22Rv1 (cell line): Measurements from ENCODE around the gene TCF12.

ENCODE experiments used
- ZFX ChIP-seq: fragments of 450-650 bp; IDR thresholded peaks from 2 replicates; pipeline ENCODE4 v1.6.1; 2017; ENCODE audit warnings: antibody characterized with exemption, borderline replicate concordance
- TF ChIP-seq, protein P1 (sequence below): fragments of 450-650 bp; IDR thresholded peaks from 2 replicates; pipeline ENCODE4 v1.5.1; 2017; ENCODE audit warnings: mild to moderate bottlenecking

DNA sequence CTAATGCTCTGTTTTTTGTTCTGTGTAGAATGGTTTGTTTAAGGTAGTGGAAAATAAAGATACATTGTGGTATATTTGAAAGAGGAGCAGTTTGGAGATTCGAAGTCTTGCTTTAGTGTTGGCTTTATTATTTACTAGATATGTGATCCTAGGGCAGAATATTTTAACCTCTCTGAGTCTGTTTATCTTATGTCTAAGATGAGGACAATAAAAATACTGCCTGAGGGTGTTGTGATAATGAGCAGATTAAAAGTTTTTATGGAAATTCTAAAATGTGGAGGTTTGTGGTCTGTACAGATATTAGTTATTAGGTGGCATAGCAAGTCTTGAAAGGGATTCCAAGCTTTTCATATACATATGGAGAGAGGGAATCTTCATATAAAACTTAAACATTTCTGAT is 15.0 kb downstream of the TCF12 start:
- TF ChIP-seq, protein P1, sequence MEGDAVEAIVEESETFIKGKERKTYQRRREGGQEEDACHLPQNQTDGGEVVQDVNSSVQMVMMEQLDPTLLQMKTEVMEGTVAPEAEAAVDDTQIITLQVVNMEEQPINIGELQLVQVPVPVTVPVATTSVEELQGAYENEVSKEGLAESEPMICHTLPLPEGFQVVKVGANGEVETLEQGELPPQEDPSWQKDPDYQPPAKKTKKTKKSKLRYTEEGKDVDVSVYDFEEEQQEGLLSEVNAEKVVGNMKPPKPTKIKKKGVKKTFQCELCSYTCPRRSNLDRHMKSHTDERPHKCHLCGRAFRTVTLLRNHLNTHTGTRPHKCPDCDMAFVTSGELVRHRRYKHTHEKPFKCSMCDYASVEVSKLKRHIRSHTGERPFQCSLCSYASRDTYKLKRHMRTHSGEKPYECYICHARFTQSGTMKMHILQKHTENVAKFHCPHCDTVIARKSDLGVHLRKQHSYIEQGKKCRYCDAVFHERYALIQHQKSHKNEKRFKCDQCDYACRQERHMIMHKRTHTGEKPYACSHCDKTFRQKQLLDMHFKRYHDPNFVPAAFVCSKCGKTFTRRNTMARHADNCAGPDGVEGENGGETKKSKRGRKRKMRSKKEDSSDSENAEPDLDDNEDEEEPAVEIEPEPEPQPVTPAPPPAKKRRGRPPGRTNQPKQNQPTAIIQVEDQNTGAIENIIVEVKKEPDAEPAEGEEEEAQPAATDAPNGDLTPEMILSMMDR: no peak
- no peak for TF ChIP-seq ZFX
